Measurements from ENCODE around the gene MLST8.

MLST8 gene

GRCh38 chr16:2186064-2186463 is 19.2 kb upstream of the MLST8 start:
- peaks cover 0 to 5% of the 10 kb centered on the region in 2 donors for H3K27me3 ChIP-seq
- no peaks in the 10 kb centered on the region for H3K4me1 ChIP-seq
- H3K9me3 ChIP-seq: no peaks in the 10 kb centered on the region
- H3K4me3 ChIP-seq: no peak overlapping the region
- TF ChIP-seq CTCF (IDR thresholded peaks at IDR 0.05): no peak
- intact Hi-C loops (cut with DNase I; ENCODE audit: low total_unique reads): no loop called here
- DNase-seq: no peak
- no peak overlapping the region for H3K27ac ChIP-seq
- no peaks in the 10 kb centered on the region for H3K36me3 ChIP-seq

- Histone ChIP-seq H3K27me3 (peaks cover 0 to 5% of the 10 kb centered on the region in 2 donors), H3K36me3 (no peaks in the 10 kb centered on the region), H3K27ac (no peak overlapping the region), H3K4me1 (no peaks in the 10 kb centered on the region), H3K9me3 (no peaks in the 10 kb centered on the region), H3K4me3 (no peak overlapping the region)
- DNase-seq: no peak
- intact Hi-C loops (cut with DNase I; ENCODE audit: low total_unique reads): no loop called here
- TF ChIP-seq CTCF (IDR thresholded peaks at IDR 0.05): no peak
Measured at GRCh38 chr16:2186505-2186904, 18.7 kb upstream of the MLST8 start.

GRCh38 chr16:2187212-2187611 is 18.0 kb upstream of the MLST8 start:
- Histone ChIP-seq H3K4me1 (no peaks in the 10 kb centered on the region), H3K27me3 (peaks cover 0 to 5% of the 10 kb centered on the region in 2 donors), H3K36me3 (no peaks in the 10 kb centered on the region), H3K9me3 (no peaks in the 10 kb centered on the region), H3K4me3 (no peak overlapping the region), H3K27ac (no peak overlapping the region)
- TF ChIP-seq CTCF (IDR thresholded peaks at IDR 0.05): no peak
- no peak for DNase-seq
- intact Hi-C loops (cut with DNase I; ENCODE audit: low total_unique reads): no loop called here

GRCh38 chr16:2188395-2188794 is 16.9 kb upstream of the MLST8 start:
- TF ChIP-seq CTCF (IDR thresholded peaks at IDR 0.05): no peak
- peaks cover 0 to 16% of the 10 kb centered on the region in 2 donors for H3K27me3 ChIP-seq
- intact Hi-C loops (cut with DNase I; ENCODE audit: low total_unique reads): no loop called here
- H3K36me3 ChIP-seq: no peaks in the 10 kb centered on the region
- DNase-seq: no peak
- H3K4me1 ChIP-seq: no peaks in the 10 kb centered on the region
- no peak overlapping the region for H3K27ac ChIP-seq
- no peaks in the 10 kb centered on the region for H3K9me3 ChIP-seq
- no peak overlapping the region for H3K4me3 ChIP-seq

GRCh38 chr16:2189252-2189893 is 15.9 kb upstream of the MLST8 start:
- no peaks in the 10 kb centered on the region for H3K4me1 ChIP-seq
- no peak for DNase-seq
- no peak overlapping the region for H3K4me3 ChIP-seq
- peaks cover 0 to 26% of the 10 kb centered on the region in 2 donors for H3K27me3 ChIP-seq
- H3K9me3 ChIP-seq: no peaks in the 10 kb centered on the region
- intact Hi-C loops (cut with DNase I; ENCODE audit: low total_unique reads): no loop called here
- H3K36me3 ChIP-seq: no peaks in the 10 kb centered on the region
- TF ChIP-seq CTCF (IDR thresholded peaks at IDR 0.05): no peak
- no peak overlapping the region for H3K27ac ChIP-seq

Measured in tibial artery (tissue), 4 donors.